Ramos (cell line): ENCODE measurements around the gene VKORC1.

Experiments
- in situ Hi-C: fragments of 300-500 bp; cut with MboI; formaldehyde crosslinking; loops from one replicate; pipeline ENCODE4 v1.14.3; 2022; ENCODE audit warnings: low sequenced_read_pairs; ENCODE audit not compliant: unreplicated experiment

Gene VKORC1

DNA sequence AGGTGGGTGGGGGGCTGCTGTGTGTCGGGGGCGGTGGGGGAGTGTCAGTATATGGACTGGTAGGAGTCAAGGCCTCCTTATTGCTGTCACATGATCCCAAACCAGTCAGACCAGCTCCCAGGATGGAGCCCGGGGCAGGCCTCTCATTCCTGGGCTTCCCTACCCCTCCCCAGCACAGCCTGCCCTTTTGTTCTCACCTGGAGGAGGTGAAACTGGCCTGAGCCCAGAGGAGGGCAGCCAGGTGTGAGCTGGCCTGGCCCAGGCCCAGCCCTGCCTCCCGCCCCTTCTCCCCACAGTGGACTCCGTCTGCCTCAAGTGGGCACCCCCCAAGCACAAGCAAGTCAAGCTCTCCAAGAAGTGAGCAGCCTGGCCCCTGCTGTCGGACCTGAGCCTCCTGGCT is 36.3 kb upstream of the VKORC1 start:
- in situ Hi-C loops, result no loop called here

DNA sequence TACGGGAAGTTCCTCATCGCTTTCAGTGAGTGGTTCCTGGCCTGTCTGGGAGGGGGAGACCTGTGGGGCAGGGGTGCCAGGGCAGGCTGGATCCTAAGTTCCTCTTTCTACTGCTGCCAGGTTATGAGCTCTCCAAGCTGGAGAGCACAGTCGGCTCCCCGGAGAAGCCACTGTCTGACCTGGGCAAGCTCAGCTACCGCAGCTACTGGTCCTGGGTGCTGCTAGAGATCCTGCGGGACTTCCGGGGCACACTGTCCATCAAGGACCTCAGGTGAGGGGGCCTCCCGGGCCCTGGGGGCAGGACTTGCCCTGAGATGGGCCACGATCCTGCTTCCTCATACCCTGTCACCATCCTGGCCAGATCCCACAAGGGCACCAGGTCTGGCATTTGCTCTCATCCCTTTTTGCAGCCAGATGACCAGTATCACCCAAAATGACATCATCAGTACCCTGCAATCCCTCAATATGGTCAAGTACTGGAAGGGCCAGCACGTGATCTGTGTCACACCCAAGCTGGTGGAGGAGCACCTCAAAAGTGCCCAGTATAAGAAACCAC is 35.8 kb upstream of the VKORC1 start:
- in situ Hi-C loops, result no loop called here

- in situ Hi-C loops, result no loop called here
Measured at GRCh38 chr16:31129568-31130335, 35.2 kb upstream of the VKORC1 start.

GRCh38 chr16:31128711-31129567 is 34.3 kb upstream of the VKORC1 start:
- in situ Hi-C loops, result no loop called here

DNA sequence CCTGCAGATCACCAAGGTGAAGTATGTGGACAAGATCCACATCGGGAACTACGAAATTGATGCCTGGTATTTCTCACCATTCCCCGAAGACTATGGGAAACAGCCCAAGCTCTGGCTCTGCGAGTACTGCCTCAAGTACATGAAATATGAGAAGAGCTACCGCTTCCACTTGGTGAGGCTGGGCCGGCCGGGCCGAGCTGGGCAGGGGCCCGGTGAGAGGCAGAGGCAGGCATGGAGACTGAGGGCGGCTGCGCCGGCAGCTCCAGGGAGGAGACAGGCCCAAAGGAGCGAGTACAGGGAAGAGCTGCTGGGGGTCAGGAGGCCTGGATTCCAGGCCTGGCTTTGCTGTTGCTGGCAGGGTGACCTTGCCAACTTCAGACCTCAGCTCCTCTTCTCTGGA is 32.6 kb upstream of the VKORC1 start:
- in situ Hi-C loops, result no loop called here

GRCh38 chr16:31125844-31126243 is 31.2 kb upstream of the VKORC1 start:
- in situ Hi-C loops, result no loop called here

- in situ Hi-C loops, result no loop called here
Measured at GRCh38 chr16:31120129-31120528, 25.5 kb upstream of the VKORC1 start.

DNA sequence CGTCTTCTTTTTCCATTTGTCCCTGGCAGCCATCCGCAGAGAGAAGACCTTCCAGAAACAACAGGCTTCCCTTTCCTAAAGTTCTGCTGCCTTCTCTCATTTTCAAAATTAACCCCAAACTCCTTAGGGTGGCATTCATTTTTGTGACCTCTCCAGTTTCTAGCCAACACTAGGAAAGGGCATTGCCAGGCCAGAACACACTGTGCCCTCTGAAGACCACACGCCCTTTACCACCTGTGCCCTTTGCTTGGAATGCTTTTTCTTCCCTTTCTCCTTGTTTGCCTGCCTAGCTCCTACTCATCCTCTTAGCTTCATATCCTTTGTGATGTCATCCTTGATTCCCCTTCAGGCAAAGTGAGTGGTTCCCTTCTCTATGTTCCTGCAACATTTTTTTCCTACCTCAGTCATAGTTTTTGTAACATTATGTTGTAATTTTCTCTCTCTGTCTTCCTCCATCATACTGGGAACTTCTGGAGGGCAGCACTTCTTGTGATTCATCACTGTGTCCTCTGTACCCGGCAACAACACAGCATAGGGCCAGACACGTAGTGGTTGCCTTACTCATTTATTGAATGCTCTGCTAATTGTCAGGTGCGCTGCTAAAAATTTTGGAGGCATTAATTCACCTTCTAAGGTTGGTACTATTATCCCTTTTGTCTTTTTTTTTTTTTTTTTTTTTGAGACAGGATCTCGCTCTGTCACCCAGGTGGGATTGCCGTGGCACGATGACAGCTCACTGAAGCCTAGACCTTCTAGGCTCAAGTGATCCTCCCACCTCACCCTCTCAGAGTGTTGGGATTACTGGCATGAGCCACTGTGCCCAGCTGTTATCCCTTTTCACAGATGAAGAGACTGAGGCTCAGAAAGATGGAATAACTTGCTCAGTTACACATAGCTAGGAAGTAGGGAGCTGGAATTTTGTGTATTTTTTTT is 23.9 kb upstream of the VKORC1 start:
- in situ Hi-C loops, result no loop called here

DNA sequence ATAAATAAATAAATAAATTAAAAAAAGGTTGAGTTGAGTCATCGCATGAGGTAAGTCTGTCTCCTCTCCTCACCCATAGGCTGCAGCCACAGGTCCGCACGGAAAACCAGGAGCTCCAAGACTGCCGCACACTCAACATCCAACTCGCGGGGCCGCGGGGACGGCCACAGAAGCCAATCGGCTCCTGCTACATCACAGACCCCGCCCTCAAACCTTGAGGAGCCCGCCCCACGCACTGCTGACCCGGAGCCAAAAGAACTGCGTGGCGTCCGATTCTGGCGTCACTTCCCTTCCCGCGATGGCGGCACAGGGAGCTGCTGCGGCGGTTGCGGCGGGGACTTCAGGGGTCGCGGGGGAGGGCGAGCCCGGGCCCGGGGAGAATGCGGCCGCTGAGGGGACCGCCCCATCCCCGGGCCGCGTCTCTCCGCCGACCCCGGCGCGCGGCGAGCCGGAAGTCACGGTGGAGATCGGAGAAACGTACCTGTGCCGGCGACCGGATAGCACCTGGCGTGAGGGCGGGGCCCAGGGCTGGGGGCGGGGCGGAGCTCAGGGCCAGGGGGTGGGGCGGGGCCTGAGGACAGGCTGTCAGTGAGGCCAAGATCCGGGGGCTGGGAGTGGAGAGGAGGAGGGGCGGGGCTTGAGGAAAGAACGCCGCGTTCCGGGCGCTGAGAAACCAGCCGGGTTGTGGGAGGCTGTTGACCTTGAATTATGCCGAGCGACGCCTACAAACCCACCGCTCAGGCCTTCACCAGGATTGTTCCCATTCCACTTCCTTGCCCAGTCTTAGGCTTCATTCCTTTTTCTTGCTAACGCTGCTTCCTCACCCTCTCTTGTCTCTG is 23.0 kb upstream of the VKORC1 start, which contains the start of gene KAT8:
Gene KAT8, plus strand, starts transcription at position 281 of the 839 bp plus-strand sequence. Its CDS starts 18 bp downstream, at position 299.
- in situ Hi-C loops, result no loop called here

DNA sequence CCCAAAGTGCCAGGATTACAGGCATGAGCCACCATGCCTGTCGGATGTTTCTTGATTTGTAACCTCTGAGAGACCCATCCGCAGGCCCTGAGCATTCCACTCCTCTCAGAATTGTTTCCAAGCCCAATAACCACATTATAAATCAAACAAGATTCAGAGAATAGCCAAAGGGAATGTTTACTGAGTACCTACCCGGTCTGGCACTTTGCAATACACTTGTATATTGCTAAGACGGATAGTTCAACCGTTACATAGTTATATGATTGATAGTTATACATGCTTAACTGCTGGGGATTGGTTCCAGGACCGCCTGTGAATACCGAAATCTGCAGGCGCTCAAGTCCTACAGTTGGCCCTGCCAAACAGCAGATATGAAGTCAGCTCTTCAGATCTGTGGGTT is 19.9 kb upstream of the VKORC1 start:
- in situ Hi-C loops, result no loop called here

DNA sequence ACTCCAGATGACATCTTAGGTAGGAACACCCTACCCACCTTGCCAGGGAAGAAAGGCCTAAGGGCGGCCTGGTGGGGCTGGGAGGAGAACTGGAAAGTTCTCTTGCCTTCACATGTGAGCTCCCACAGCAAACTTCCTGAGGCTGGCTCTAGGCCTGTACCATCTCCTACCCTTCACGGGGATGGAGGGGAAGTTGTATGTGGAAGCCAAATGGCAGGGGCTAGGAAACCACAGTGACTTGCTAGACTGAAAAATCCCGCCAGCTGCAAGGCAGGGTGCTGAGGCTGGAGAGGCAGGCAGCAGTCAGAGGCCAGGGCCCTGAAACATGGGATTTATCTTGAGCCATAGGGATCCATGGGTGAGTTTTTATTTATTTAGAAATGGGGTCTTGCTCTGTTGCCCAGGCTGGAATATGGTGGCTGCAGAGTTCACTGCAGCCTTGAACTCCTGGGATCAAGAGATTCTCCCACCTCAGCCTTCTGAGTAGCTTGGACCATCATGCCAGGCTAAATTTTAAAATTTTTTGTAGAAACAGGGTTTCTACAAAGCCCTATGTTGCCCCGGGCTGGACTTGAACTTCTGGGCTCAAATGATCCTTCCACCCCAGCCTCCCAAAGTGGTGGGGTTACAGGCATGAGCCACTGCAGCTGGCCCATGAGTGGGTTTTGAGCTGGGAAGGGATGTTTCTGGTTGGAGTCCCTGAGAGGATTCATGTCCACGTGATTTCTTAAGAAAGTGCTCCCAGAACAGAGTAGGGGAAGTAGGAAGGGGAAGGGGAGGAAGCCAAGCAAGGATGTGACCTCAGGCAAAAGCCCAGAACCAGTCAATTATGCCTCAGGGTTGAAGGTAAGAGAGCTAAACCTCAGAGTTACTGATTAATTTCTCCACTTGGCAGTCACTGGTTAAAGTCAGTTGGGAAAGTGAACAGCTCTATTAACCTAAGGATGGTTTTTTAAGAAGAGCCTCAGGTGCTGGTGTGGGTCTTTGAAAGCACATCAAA is 18.8 kb upstream of the VKORC1 start:
- in situ Hi-C loops, result no loop called here

DNA sequence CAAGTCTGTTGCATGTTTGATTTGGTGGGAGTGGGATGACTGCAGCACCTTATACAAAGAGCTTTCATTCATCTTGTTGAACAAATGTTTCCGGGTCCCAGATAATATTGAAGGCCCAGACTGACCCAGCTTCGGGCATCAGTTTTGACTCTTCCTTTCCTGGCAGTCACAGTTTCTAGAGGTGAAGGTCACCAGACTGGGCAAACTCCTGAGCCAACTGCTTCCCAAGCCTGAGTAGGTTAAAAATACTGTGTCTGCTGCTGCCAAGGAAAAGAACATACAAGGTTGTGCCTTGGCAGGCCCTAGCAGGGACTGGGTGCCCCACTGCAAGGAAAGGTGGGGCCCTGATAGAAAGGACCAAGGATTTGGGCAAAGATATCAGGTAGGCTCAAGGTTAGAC is 18.1 kb upstream of the VKORC1 start:
- in situ Hi-C loops, result no loop called here

DNA sequence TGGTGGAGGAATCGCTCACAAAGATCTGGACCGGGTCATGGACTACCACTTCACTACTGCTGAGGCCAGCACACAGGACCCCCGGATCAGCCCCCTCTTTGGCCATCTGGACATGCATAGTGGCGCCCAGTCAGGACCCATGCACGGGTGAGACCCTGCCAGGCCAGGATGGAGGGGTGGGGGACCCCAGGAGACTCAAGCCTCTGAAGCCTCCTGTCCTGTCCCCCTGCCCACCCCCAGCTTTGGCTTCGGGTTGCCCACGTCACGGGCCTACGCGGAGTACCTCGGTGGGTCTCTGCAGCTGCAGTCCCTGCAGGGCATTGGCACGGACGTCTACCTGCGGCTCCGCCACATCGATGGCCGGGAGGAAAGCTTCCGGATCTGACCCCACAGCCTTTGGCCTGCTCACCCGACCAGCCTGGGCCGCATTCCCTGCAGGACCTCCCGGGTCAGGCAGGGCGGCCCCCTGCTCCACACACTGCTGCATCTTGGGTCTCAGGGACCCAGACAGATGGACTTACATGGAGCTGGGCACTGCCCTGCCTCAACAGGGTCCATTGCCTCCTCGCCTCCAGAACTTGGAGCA is 17.4 kb upstream of the VKORC1 start:
- in situ Hi-C loops, result no loop called here

DNA sequence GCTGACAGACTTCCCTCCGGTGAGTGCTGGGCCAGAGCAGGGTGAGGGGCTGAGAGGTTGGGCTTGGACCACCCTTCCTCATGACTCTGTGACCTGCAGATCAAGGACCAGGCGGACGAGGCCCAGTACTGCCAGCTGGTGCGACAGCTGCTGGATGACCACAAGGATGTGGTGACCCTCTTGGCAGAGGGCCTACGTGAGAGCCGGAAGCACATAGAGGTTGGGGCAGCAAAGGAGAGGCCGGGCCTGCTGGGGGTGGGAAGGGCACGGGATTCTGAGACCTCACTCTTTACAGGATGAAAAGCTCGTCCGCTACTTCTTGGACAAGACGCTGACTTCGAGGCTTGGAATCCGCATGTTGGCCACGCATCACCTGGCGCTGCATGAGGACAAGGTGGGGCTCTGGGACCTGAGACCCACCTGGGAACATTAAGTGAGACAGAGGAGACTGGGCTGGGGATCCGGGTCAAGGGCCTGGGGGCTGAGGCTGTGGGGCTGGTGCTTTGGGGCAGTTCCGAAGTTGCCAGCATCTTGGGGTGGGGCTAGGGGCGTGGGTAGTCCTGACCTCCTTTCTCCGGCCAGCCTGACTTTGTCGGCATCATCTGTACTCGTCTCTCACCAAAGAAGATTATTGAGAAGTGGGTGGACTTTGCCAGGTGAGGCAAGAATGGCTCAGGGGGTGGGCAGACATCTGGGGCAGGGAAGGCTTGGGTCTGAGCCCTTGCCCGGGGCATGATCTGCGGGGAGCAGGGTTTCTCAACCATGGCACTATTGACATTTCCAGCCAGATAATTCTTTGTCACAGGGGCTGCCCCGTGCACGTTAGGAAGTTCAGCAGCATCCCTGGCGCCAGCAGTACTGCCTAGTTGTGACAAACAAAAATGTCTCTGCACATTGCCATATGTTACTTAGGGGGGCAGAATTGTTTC is 15.8 kb upstream of the VKORC1 start:
- in situ Hi-C loops, result no loop called here

DNA sequence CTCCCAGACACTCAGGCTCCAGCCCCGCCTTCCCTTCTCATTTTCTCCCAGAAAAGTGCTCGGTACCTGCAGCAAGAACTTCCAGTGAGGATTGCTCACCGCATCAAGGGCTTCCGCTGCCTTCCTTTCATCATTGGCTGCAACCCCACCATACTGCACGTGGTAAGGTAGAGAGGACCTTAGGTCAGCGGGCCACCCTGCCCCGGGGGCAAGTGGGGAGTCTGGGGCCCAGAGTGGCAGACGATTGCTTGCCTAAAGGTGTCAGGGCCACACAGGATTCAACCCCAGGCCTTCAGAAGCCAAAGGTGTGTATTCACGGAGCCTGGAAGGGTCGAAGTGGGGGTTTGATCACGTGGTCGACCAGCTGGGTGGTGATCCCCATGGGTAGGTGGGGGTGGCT is 15.0 kb upstream of the VKORC1 start:
- in situ Hi-C loops, result no loop called here

DNA sequence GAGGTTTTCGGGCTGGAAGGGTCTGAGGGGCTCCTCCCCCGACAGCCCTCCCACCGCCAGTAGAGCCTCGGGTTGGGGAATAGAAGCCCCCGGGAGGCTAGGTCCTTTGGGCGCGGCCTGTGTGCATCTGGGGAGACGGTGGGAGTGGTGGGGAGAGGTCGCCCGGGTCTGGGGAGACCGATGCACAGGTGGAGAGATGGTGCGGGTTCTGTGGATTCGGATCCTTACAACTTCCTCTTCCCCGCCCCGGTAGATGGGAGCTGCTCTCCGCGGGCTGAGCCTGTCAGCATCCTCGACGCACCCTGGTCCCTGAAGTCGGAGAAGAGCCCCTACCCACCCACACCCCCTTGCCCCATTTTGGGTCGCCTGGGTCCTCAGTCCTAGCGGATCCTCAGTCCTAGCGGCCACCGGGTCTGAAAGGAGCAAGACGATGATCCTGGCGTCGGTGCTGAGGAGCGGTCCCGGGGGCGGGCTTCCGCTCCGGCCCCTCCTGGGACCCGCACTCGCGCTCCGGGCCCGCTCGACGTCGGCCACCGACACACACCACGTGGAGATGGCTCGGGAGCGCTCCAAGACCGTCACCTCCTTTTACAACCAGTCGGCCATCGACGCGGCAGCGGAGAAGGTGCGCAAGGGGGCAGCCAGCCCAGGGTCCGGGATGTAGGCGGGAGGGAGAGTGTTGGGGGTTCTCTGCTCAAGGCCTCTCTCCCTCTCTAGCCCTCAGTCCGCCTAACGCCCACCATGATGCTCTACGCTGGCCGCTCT is 14.4 kb upstream of the VKORC1 start:
- in situ Hi-C loops, result no loop called here
